Kidney glomerular epithelial cell (primary cell): ENCODE data around the gene SAMSN1.

Experiments
- DNase-seq: peaks from one replicate; lab custom pipeline; 2025; lab: John Stamatoyannopoulos, UW

The SAMSN1 gene

DNA sequence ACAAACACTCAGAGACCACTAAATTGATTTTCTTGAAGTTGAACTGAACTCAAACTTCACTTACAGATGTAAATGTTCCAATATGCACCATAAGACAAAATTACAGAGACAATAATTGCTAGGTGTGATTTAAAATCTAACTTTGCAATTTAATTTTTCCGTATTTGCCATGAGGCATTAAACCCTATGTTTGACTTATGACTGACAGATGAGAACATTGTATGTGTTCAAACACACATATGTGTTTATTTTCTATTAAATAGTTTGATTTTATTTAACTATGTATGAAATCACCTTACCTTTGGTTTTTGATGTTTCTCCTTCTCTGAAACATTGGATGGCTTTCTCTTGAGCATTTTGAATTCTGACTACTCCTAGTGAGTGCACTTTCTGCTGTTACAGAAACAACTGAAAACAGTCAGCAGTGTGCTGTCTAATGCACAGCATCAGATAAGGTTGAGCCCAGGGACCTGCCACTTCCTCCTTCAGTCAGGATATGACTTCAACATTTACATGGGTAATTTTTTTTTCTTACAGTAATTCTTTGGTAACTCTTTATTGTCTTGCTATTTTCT is at the start of gene SAMSN1:
Gene SAMSN1, minus strand, starts transcription at position 410 of the 575 bp plus-strand sequence. Its CDS starts 54 bp downstream, at position 356.
- no peak for DNase-seq

DNA sequence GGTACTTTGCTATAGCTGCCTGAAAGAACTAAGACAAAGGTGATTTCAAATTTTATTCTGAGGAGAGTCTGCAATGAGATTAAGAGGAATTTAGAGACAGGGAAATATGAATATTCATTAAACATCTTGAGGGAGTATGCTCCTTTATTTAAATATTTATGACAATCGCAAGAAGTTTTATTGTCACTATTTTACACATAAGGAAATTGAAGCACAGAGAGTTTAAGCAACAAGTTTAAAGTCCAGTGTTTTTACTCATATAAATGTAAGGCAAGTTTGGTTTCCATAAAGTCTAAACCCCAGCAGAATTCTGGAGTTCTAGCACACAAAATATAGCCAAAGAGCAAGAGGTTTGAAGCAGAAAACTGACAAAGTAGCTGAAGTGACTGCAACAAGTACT is 49.3 kb upstream of the SAMSN1 start:
- DNase-seq = no peak

DNA sequence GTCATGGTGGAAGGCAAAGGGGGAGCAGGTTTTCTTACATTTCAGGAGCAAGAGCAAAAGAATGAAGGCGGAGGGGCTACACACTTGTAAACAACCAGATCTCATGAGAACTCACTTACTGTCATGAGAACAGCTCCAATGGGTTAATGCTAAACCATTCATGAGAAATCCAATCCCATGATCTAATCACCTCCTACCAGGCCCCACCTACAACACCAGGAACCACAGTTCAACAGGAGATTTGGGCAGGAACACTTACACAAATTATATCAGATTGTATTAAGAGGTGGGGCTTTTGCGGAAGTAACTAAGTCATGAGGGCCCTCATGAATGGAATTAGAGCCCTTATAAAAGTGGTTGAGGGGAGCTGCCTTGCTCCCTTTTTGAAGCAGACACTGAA is 48.9 kb upstream of the SAMSN1 start:
- DNase-seq = no peak

DNA sequence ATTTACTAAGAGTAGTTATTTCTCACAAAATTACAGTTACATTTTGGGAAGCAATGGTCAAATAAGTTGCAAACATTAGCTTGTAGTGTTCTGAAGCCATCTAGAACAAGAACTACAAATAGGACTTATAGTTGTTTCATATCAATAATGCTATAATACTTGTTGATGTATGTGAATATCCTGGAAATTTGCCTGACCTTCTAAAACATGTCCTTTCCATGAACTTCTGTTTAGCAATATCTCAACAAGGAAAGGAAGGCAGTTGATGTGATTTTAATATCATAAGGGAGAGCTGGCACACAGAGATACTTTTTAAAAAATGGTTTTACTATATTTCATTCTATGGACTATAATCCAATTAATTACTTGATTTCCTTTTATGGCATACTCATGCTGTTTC is 47.1 kb upstream of the SAMSN1 start:
- no peak for DNase-seq

DNA sequence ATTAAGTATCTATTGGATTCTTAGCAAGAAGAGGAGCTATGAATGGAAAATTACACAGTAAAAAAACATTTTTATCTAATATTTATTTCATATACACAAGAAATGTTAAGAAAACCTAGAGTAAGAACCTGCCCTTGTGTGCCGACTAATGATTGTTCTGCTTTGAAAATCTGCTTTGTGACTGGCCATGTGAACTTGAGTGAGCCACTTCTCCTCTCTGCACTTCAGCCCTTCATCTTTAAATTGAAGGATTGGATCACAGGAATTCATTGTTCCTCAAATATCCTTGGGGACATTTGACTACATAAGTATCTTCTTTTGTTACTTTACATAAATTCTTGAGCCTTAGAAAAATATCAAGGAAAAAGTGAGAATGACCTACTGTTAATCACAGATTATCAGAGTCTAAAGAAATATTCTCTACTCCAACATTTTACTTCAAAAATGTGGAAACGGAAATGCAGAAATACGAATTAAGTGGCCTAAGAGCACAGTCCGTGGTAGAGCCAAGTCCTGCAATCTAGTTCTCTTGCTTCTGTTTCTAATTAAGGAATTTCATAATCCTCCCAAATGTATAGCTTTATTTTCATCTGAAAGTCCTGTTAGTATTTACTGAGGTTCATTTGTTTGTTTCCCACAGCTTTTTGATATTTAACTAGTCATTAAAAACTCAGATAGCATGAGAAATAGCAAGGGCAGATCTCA is 46.3 kb upstream of the SAMSN1 start:
- DNase-seq = no peak

DNA sequence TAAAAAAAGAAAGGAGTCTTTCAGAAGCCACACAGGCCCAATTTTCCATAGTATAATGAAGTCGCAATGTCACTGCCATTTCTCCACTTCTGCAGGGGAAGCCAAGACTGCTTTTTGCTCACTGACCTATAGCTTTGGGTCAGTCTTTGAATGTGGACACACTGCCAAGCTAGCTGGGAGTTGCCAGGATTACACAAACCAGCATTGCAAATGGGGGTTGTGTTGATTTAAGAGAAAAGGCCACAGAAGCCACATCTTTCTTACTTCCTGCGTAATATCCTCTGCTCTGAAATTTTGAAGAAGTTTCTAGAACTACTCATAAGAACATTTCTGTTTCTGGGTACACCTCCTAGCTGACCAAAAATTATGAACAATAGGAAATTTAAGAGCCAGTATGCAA is 45.8 kb upstream of the SAMSN1 start:
- DNase-seq = peak; percentile 15

DNA sequence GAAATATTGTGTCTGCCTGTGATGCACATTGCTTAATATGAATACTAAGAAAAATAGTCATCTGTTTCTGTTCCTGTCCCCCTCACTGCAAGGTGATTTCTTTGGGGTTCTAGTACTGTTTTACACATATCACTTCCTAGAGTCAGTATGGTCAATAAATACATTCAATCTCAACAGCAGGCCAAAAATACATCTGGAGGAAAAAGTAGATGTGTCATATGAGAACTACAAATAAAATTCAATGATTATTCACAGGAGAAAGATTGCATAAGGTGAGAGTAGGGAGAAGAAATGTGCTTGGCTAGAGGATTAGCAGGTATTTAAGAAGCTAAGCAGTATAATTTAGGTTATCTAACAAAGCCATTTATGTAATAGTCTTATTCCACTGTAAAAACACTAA is 45.3 kb upstream of the SAMSN1 start:
- no peak for DNase-seq

DNA sequence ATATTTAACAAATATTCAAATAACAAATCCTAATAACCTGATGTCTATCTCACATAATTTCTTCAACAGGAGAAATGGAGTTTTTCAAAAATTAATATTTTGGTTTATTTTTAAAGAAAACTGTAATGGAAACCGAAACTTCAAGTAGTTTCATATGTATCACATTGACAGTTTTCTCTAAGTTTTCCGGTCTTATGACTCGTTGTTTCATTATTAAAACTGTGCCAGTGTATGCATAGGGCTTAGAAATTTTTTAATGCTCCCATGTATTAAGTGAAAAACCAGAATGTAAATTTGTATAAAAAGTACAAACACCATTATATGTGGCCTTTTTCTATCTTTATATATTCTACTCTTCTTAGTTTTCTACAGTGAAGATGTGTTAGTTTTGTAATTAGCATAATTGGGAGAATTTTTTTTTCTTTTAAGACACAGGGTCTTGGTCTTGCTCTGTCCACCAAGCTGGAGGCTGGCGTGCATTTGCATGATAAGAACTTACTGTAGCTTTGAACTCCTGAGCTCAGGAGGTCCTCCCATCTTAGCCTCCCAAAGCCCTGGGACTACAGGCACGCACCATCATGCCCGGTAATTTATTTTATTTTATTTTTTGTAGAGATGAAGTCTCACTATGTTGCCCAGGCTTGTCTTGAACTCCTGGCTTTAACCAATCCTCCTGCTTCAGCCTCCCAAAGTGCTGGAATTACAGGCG is 43.9 kb upstream of the SAMSN1 start:
- DNase-seq = no peak

DNA sequence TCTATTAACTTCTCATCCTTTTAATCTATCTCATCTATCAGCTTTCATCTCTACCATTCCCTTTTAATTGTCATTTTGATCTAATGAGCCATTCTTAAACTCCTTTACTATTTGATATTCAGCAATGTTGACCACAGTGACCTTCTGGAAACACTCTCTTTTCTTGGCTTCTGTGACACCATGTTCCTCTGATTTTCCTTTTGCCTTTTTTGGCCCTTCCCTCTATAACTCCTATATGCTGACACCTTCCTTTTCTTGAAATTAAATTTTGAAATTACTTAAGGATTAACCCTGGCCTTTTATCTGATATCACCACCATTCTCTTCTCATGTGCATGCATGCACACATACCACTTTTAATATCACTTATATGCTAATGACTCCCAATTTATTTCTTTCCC is 41.2 kb upstream of the SAMSN1 start:
- no peak for DNase-seq

DNA sequence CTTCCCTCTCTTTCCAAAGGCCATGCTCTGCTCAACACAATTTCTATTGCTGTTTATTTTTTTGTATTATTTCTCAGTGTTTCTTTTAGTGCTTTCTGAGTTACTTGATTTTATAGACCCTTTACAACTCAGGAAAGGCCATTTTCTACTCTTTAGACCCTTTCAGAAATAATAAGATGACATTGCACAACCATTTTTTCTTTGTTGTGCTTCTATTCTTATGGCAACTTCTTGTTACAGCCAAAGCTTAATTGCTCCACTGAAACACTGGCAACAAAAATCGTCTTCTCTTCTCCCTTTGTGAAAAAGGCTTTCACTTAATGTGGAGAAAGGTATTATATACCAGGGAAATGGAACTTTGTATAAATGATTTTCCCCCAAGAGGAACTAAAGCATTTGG is 39.0 kb upstream of the SAMSN1 start:
- DNase-seq = no peak

DNA sequence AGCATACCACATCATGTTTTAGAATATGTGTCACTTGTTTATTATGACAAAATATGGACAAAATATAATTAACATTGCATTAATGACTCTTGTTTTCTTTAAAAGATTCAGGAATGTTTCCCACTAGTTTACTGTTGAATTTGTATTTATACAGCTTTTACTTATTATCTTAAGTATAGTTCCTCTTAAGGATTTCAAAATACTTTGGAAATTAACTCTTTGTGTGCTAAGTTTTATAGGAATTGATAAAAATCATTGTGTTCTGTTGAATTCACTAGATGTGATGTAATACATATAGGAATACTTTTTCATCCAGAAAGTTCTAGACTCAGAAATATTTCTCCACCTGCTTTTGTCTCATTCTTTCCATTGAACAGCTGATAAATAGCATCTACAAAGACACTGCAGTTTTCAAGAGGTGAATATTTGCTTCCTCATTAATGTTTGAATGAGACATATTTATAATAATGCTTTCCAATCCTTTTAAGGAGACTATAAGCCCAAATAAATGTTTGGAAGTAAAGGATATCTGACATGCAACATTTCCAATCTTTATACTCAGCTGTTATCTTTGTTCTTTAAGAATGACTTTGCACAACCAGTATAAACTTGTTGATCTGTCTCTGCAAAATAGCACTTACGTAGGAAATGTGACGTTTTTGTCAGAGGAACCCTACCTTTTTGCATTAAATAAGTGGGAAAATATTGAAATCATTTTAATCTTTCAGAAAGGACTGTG is 38.4 kb upstream of the SAMSN1 start:
- DNase-seq = no peak

DNA sequence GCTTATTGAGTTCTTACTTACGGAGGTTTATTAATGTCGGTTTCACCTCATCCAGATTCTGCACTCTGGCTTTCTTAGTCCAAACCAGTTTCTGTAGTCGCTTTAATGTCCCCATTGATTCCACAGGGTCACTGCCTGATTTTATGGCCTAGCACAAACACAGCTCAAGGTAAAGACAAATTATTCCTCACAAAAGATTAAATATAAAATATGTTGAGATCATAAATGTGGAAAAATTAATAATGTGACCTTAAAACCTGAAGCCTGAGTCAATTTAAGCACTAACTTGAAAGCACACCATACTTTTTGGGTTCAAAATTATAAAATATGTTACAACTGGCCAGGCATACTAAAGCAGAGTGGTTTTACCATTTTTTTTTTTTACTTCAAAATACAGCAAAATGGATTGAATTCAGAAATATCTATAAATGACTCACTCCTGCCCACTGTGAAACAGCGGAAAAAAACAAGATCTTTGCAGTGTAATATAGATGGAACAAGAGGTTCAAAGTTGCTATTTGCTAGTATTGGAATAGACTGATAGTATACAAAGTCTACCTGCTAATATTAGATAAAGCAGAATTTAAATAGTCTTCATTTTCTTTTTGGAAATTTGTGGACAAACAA is 37.6 kb upstream of the SAMSN1 start:
- no peak for DNase-seq

DNA sequence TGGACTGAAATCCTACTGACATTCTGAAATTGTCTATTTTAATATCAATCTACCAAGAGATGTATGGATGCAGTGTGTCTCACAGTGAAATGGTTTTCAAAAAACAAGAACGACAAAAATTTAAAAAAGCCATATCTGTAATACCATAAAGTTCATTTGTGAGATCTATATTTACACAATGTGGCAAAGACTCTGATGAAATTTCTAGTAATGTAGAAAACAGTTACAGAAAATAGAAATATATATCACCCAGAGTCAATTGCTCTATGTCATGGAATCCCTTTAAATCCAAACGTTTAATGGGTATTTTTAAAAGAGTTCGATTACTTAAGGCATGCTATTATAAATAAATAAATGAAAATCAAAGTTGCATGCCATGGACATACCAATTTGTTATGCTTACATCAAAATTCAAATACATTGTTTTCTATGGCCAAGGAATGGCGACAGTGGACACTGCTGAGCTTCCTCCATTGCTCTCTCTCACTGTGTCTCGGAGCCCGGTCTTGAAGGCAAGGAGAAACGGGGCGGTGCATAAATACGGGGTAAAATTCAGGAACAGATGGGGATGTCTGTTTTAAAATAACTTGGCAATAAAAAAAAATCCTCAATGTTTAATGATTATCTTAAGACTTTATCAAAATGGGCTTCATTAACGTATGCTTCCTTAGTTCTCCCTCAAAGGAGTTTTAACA is 37.0 kb upstream of the SAMSN1 start:
- no peak for DNase-seq

DNA sequence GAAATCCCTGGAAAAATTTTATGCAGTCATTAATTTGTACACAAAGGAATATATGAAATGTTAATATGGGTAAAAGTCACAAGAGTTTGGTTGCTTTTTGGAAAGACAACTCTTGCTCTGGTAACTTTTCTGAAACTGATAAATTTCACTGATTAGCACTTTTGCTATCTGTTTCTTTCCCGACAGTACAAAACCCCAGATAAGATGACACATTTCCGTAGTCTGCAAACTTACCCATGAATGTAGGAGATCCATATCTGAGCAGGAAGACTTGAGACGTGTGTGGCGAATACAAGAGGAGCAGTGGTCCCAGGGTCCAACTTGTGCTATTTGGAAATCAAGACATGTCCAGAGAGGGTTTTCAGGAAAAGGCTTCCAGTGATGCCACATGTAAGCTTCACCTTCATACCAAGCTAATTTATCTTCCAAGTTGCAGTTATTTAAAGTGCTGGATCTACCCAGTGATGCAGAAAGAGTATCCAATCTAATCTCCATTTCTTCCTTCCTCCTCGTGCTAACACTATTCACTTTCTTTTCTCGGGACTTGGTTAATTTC is 35.9 kb upstream of the SAMSN1 start:
- DNase-seq = no peak

DNA sequence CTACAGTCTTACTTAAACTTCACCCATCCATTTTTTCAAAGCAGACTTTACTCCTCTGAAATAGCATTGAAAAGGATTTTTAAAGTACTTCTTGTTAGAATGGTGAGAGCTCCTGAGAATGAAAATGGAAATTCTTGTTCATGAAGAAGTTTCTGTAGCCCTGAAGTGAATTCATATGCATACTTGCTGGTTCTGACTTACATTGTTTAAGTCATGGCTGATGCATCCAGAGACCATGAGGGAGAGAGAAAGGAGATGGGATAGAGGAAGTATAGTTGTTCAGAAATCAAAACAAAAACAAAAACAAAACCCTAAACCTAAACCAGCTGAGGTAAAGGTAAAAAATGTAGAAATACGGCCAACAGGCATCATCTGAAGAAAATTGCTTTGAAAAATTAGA is 27.1 kb upstream of the SAMSN1 start:
- DNase-seq = no peak

DNA sequence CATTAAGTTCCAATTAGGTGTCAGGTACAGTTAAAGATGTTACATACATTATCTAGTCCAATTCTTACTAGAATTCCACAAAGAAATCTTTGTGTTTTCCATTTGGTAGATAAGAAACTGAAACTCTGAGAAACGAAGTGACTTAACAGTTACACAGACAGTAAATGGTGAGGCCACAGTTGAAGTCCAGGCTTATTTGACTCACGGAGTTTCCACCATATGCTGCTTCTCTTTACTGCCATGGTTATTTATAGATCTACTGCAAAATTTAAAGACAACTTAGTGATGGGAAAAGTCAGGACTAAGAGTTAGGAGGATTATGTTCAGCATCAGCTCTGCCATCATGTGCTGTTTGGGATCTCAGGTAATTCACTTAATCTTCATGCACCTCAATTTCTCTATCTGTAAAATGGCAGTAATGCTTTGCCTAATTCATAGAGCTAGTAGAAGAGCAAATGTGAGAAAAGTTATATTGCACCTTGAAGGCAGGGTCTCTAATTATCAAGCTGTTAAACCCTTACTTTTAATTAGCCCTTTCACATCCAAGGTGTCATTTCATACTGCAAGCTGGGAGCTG is 26.2 kb upstream of the SAMSN1 start:
- DNase-seq = no peak

DNA sequence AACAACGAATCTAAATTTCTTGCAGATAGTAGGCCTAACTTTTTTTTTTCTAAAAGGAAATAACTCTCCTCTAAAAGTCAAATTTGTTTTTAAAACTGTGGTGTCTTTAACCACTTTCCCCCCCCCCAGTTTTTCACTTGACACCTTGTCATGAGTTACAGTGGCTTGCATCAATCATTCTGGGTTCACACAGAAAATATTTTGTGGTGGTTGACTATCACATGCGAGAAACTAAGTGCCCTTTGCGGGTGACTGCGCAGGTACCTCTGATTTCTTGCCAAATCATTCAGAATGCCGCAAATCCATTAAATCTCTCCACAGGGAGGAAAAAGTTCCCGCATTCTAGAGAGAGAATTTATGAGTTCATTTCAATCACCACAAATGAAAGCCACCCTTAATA is 23.8 kb upstream of the SAMSN1 start:
- no peak for DNase-seq

DNA sequence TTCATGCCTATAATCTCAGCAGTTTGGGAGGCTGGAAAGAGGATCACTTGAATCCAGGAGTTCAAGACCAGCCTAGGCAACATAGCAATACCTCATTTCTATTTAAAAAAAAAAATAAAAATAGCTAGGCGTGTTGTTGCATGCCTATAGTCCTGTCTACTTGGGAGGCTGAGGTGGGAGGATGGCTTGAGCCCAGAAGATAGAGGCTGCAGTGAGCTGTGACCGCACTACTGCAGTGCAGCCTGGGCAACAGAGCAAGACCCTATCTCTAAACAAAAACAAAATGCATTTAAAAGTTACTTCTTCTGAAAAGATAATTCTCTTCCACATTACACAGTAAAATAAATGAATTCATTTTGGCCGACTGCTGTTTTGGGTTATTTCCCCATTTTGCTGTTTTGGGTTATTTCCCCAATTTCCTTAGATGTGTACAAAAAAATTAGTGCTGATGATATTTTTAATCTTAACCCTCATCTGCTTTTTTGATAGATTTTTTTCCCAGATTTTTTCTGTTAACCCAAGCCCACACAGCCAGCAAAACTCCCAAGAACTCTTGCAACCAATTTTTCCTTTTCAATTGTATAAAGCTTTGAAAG is 23.0 kb upstream of the SAMSN1 start:
- no peak for DNase-seq

DNA sequence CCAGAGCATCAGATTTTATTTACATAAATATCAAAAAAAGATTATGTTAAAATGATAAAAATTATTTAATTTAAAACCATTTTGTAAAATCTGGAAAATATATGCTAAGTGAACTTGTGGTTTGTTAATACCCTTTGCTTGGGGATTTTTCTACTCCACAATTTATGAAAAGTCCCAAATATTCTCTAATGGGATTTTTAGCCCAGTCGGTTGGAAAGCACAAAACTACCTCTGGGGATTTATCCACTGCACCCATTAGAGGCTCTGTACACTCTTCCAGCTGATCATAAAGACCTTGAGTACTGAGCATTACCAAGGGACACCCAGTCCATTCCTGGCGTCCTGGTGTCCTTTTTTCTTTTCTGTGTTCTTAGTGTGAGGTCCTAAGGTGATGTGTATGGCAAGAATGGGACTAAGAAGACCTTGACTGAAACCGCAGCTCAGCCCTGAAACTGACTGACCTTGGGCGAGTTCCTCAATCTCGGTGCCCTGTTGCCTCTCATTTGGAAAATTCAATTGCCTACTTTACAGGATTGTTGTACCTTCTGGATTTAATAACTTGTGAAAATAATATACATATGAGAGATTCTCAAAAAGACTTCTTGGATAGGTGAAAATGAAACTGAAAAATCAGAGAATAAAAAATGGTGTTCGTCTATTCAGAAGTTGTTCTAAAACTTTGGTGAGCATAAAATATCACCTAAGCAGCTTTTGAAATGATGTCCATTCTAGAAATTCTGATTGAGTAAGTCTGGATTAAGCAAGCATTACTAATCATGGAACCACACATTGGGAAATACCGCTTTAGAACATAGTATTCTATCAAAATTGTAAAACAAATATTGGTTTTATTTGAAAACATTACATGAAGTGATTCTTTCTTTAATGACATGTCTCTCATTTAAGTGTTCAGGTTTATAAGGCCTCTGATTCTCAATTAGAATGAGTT is 21.5 kb upstream of the SAMSN1 start:
- no peak for DNase-seq
